Measurements from ENCODE around the gene PALM. TPM values are rescaled to one million over a fixed set of nuclear protein-coding genes. Genes with fewer than 3 reads are reported as not detected.

Gene PALM
- total RNA-seq, 1 experiment from 2014 or later = 18.5 TPM

GRCh38 chr19:686589-687297, 22.0 kb upstream of the PALM start:
- no peaks in the 10 kb centered on the region for H3K36me3 Mint-ChIP-seq (ENCODE audit: insufficient read depth in 1 of 3, low read depth in 3 of 3)
- no peak overlapping the region for H3K23ac ChIP-seq (ENCODE audit: insufficient read length, low read depth, low read length)
- H3K4me1 Mint-ChIP-seq = peaks cover 3% of the 10 kb centered on the region in 2 experiments; a peak in 1 of 4 replicates
- no peak overlapping the region for H2BK20ac ChIP-seq (ENCODE audit: low read depth, low read length, poor library complexity, severe bottlenecking)
- H3K9ac ChIP-seq (ENCODE audit: extremely low read depth, insufficient read length, low read length) = no peak overlapping the region
- no peak overlapping the region for H2BK120ac ChIP-seq (ENCODE audit: low read depth, low read length, poor library complexity, severe bottlenecking)
- H3K56ac ChIP-seq (ENCODE audit: insufficient read length, low read depth, low read length) = no peak overlapping the region
- H4K8ac ChIP-seq (replicated peaks; ENCODE audit: insufficient read length, low read depth, low read length) = no peak overlapping the region
- H3K27me3 ChIP-seq (ENCODE audit: insufficient read depth, low read length) = no peaks in the 10 kb centered on the region
- H2BK12ac ChIP-seq (ENCODE audit: insufficient read length, low read depth, low read length) = no peak overlapping the region
- peaks cover 3 to 5% of the 10 kb centered on the region in 2 experiments; a peak in 2 of 5 replicates for H3K9me3 Mint-ChIP-seq
- H2AK5ac ChIP-seq (ENCODE audit: insufficient read length, low read length) = no peak overlapping the region
- H4K91ac ChIP-seq (ENCODE audit: insufficient read length, low read depth, low read length) = no peak overlapping the region
- H3K27ac ChIP-seq (ENCODE audit: insufficient read length, low read depth, low read length) = no peak overlapping the region
- no CpG with 5 or more reads among the region's 17 CpGs for WGBS (ENCODE audit: extremely low coverage, insufficient read length, low lambda C conversion rate)
- H3K14ac ChIP-seq (ENCODE audit: insufficient read depth, low read length) = no peak overlapping the region
- peaks cover 10% of the 10 kb centered on the region for H3K27me3 Mint-ChIP-seq (ENCODE audit: low read depth)
- no peak for TF ChIP-seq CTCF (conservative IDR thresholded peaks at IDR 0.05)
- H2BK5ac ChIP-seq (ENCODE audit: insufficient read length, low read length) = no peak overlapping the region
- no peak overlapping the region for H3K4ac ChIP-seq (ENCODE audit: low read depth, low read length)
- 0 out of 7 replicates have a peak overlapping the region, but pooled peaks of 1 of the 3 experiments have one; percentile 14 for H3K27ac Mint-ChIP-seq
- H3K79me2 ChIP-seq (ENCODE audit: insufficient read depth, low read length) = no peaks in the 10 kb centered on the region
- no peak overlapping the region for H3K18ac ChIP-seq (ENCODE audit: insufficient read length, low read depth, low read length)
- no peak overlapping the region for H3K4me2 ChIP-seq (ENCODE audit: insufficient read depth, insufficient read length, low read length)
- no peak overlapping the region for H3K4me3 Mint-ChIP-seq
- H4K20me1 ChIP-seq (ENCODE audit: control insufficient read depth, insufficient read depth, insufficient read length) = no peaks in the 10 kb centered on the region
- H3K23me2 ChIP-seq (ENCODE audit: insufficient read length, low read depth, low read length, poor library complexity, severe bottlenecking) = no peaks in the 10 kb centered on the region
- no peak for DNase-seq
- no peak overlapping the region for H4K5ac ChIP-seq (ENCODE audit: insufficient read length, low read depth, low read length)
- no peak overlapping the region for H2AFZ ChIP-seq (ENCODE audit: low read length)
- H3K79me1 ChIP-seq (ENCODE audit: insufficient read depth, low read depth, low read length, poor library complexity, severe bottlenecking) = no peaks in the 10 kb centered on the region
- no peaks in the 10 kb centered on the region for H3K9me3 ChIP-seq (ENCODE audit: control insufficient read depth, low read depth, low read length)
- H2BK15ac ChIP-seq (ENCODE audit: low read depth, low read length) = no peak overlapping the region
- no peak overlapping the region for H3T11ph ChIP-seq (ENCODE audit: low read length)
- no peaks in the 10 kb centered on the region for H3K4me1 ChIP-seq (ENCODE audit: insufficient read depth, low read length)
